ENCODE results near the gene SREK1IP1.
"Not testable (repeated sequence)": the region's sequence is repeated elsewhere in the genome, so short reads cannot be mapped to it uniquely, and the experiment has no call there.

The SREK1IP1 gene

DNA sequence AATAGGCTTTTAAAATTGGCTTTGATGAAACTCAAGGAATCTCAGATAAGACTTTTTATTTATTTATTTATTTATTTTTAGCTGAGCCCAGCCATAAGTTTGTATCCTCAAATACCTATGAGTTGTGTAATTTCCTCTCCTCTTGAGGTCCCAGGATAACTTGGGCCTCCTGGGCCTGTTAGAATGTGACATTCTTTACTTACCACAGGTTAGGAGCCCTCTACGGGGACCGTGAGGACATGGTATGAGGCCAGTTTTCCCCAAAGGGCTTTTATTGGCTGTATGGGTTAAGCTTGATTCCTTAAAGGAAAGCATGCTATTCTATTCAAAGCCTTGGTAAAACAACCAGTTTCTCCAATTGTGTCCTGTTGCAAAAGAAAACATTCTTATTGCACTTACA lies 61.3 kb downstream of the SREK1IP1 start:
- no peak for TF ChIP-seq CTCF (IDR thresholded peaks at IDR 0.05; ENCODE audit: borderline replicate concordance, insufficient read depth, low read depth, low read length)
- H3K4me3 ChIP-seq (ENCODE audit: low read depth, low read length): no peak overlapping the region

GRCh38 chr5:64706074-64706473 lies 62.4 kb downstream of the SREK1IP1 start:
- H3K4me3 ChIP-seq (ENCODE audit: low read depth, low read length): not testable (repeated sequence)

GRCh38 chr5:64700765-64701164 lies 67.7 kb downstream of the SREK1IP1 start:
- no peak overlapping the region for H3K4me3 ChIP-seq (ENCODE audit: low read depth, low read length)
- no peak for TF ChIP-seq CTCF (IDR thresholded peaks at IDR 0.05; ENCODE audit: borderline replicate concordance, insufficient read depth, low read depth, low read length)

DNA sequence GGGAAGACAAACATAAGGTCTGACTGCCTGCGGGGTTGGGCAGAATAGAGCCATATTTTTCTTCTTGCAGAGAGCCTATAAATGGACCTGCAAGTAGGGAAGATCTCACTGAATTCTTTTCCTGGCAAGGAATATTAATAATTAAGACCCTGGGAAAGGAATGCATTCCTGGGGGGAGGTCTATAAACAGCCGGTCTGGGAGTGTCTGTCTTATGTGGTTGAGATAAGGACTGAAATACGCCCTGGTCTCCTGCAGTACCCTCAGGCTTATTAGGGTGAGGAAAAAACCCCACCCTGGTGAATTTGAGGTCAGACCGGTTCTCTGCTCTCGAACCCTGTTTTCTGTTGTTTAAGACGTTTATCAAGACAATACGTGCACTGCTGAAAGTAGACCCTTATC lies 72.1 kb downstream of the SREK1IP1 start:
- not testable (repeated sequence) for H3K4me3 ChIP-seq (ENCODE audit: low read depth, low read length)

- H3K4me3 ChIP-seq (ENCODE audit: low read depth, low read length): no peak overlapping the region
- no peak for TF ChIP-seq CTCF (IDR thresholded peaks at IDR 0.05; ENCODE audit: borderline replicate concordance, insufficient read depth, low read depth, low read length)
Observed at GRCh38 chr5:64693636-64694035, 74.9 kb downstream of the SREK1IP1 start.

- no peak overlapping the region for H3K4me3 ChIP-seq (ENCODE audit: low read depth, low read length)
- TF ChIP-seq CTCF (IDR thresholded peaks at IDR 0.05; ENCODE audit: borderline replicate concordance, insufficient read depth, low read depth, low read length): no peak
Observed at GRCh38 chr5:64691291-64691690, 77.2 kb downstream of the SREK1IP1 start.

DNA sequence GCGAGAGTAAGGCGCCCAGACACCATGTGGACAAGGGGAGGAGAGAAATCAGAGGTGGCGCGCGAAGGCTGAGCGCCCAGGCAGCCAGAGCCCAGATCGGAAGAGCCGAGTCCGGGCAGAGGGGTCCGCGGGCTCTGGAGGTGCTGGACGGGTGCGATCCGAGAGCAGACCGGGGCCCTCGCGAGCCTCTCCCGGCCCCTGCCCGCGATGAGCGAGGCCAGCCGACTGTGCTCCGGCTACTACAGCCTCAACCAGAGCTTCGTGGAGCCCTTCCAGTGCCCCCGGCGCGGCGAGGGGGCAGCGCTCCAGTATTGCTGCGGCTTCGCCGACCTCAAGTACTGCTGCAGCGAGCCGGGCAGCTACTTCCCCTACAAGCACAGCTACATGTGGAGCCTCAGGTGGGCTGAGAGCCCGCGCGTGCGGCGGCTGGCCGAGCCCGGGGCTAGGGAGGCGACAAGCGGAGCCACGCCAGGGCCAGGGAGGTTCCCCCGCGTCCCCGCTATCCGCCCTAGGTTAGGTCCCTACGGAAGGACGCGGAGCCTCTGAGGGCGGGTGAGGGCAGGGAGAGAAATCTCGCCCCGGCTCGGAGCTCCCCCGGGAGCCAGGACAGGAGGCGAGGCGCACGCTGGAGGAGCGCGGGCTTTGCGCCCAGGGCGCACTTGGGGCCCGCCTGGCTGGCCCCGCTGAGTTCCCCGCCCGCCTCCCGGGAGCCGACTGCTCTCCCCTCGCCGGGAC lies 77.9 kb downstream of the SREK1IP1 start, which contains the start of gene SHISAL2B:
SHISAL2B (plus strand) TSS at position 87 of the 735 bp plus-strand sequence; CDS start at position 208, 121 bp downstream.
- no peak for TF ChIP-seq CTCF (IDR thresholded peaks at IDR 0.05; ENCODE audit: borderline replicate concordance, insufficient read depth, low read depth, low read length)
- H3K4me3 ChIP-seq (ENCODE audit: low read depth, low read length): peak within 1 kb of the TSS; percentile 15

- no peak for TF ChIP-seq CTCF (IDR thresholded peaks at IDR 0.05; ENCODE audit: borderline replicate concordance, insufficient read depth, low read depth, low read length)
- H3K4me3 ChIP-seq (ENCODE audit: low read depth, low read length): peak overlapping the region; percentile 15
Observed at GRCh38 chr5:64690104-64690416, 78.4 kb downstream of the SREK1IP1 start.

Data from GM12875 (cell line).